Stimulated activated naive CD8-positive, alpha-beta T cell treated with anti-CD3 and anti-CD28 coated beads, Interleukin-15, Interleukin-2, amounts not matched to agents 100 U/mL and 50 U/mL, for 24 hours (primary cell): Measurements from ENCODE around the gene TSPAN5.
"Not testable (repeated sequence)": the region's sequence is repeated elsewhere in the genome, so short reads cannot be mapped to it uniquely, and the experiment has no call there.

Experiments
- ATAC-seq: fragments of 150-1000 bp; cut with Tn5 transposase; one replicate; pipeline ENCODE4 v1.10.0; 2021
- DNase-seq: peaks from one replicate; pipeline ENCODE4 v3.0.0; 2021

Gene TSPAN5

GRCh38 chr4:98546910-98547594 is 111.4 kb downstream of the TSPAN5 start:
- no peak for ATAC-seq
- no peak for DNase-seq

GRCh38 chr4:98544818-98545414 is 113.5 kb downstream of the TSPAN5 start:
- ATAC-seq, result peak; percentile 33
- DNase-seq, result no peak

GRCh38 chr4:98544141-98544817 is 114.1 kb downstream of the TSPAN5 start:
- ATAC-seq (peak; percentile 60), DNase-seq (no peak)

- no peak for DNase-seq
- ATAC-seq, result no peak
These were observed 116.4 kb downstream of the TSPAN5 start for GRCh38 chr4:98542011-98542410.

GRCh38 chr4:98540803-98541202 is 117.6 kb downstream of the TSPAN5 start:
- ATAC-seq (no peak), DNase-seq (no peak)

GRCh38 chr4:98539741-98540140 is 118.7 kb downstream of the TSPAN5 start:
- DNase-seq (no peak), ATAC-seq (no peak)

- no peak for DNase-seq
These were observed 119.1 kb downstream of the TSPAN5 start for GRCh38 chr4:98539299-98539698.

GRCh38 chr4:98536631-98537030 is 121.8 kb downstream of the TSPAN5 start:
- ATAC-seq (no peak), DNase-seq (no peak)

More at GRCh38 chr4:98539299-98539698, 119.1 kb downstream of the TSPAN5 start:
- no peak for ATAC-seq

- DNase-seq, ATAC-seq: not testable (repeated sequence)
These were observed 124.3 kb downstream of the TSPAN5 start for GRCh38 chr4:98534146-98534545.

- DNase-seq (no peak), ATAC-seq (no peak)
These were observed 127.8 kb downstream of the TSPAN5 start for GRCh38 chr4:98530572-98530971.

- no peak for ATAC-seq
- DNase-seq, result no peak
These were observed 128.3 kb downstream of the TSPAN5 start for GRCh38 chr4:98529970-98530569.

- ATAC-seq (peak; percentile 81), DNase-seq (no peak)
These were observed 129.5 kb downstream of the TSPAN5 start for GRCh38 chr4:98528882-98529281.

- no peak for DNase-seq
These were observed 130.7 kb downstream of the TSPAN5 start for GRCh38 chr4:98527534-98528269.

GRCh38 chr4:98524230-98524629 is 134.2 kb downstream of the TSPAN5 start:
- no peak for DNase-seq
- ATAC-seq, result no peak

More at GRCh38 chr4:98527534-98528269, 130.7 kb downstream of the TSPAN5 start:
- no peak for ATAC-seq

- ATAC-seq (peak; percentile 83), DNase-seq (no peak)
These were observed 135.6 kb downstream of the TSPAN5 start for GRCh38 chr4:98522636-98523395.

GRCh38 chr4:98522062-98522461 is 136.3 kb downstream of the TSPAN5 start:
- DNase-seq (no peak), ATAC-seq (no peak)

GRCh38 chr4:98521486-98521885 is 136.9 kb downstream of the TSPAN5 start:
- ATAC-seq, result no peak
- DNase-seq, result no peak

GRCh38 chr4:98519268-98519977 is 139.0 kb downstream of the TSPAN5 start:
- ATAC-seq (no peak), DNase-seq (no peak)

- DNase-seq (peak; percentile 19), ATAC-seq (peak; percentile 17)
These were observed 139.7 kb downstream of the TSPAN5 start for GRCh38 chr4:98518559-98519267.
